IMR-90 (cell line): ENCODE results near the gene POLD4. TPM values are rescaled to one million over a fixed set of nuclear protein-coding genes. Genes with fewer than 3 reads are reported as not detected.

Experiments used
- ATAC-seq: fragments of 200-7000 bp; cut with Tn5 transposase; 2 replicates; pipeline ENCODE4 v1.9.1; 2020; ENCODE audit warnings: low read depth, mild to moderate bottlenecking, moderate library complexity
- BruUV-seq: library from RNA; stranded (reverse); fragments of 400-500 nt; replicated peaks from 2 replicates; lab custom pipeline; 2021; lab: Mats Ljungman, UMichigan
- CTCF ChIA-PET: fragments of 300-600 bp; formaldehyde crosslinking; extraction: SDS; loops from one replicate; lab custom pipeline; 2021; ENCODE audit warnings: antibody characterized with exemption; lab: Yijun Ruan, JAX
- POLR2A ChIA-PET: fragments of 300-600 bp; sonication (Branson Sonifier 250); formaldehyde crosslinking; loops from one replicate; lab custom pipeline; 2022; ENCODE audit warnings: antibody characterized with exemption; ENCODE audit not compliant: unreplicated experiment; lab: Charles Lee
- DNase-seq: peaks from one replicate; pipeline ENCODE4 v3.0.0; 2013
- H2AFZ ChIP-seq: replicated peaks from 2 replicates; pipeline ENCODE3; 2013; ENCODE audit warnings: low read length, mild to moderate bottlenecking; ENCODE audit not compliant: poor library complexity
- H2AK5ac ChIP-seq: 2 replicates; pipeline ENCODE4 v1.6.1; 2013; ENCODE audit warnings: low read depth, low read length, inconsistent platforms
- H2AK9ac ChIP-seq: replicated peaks from 2 replicates; pipeline ENCODE3; 2013; ENCODE audit warnings: mild to moderate bottlenecking, low read depth, low read length, moderate library complexity; ENCODE audit not compliant: poor library complexity
- H2BK120ac ChIP-seq: 2 replicates; pipeline ENCODE4 v1.6.1; 2013; ENCODE audit warnings: low read depth, low read length, inconsistent platforms
- H2BK15ac ChIP-seq: 3 replicates; pipeline ENCODE4 v1.6.1; 2013; ENCODE audit warnings: low read depth, low read length, inconsistent platforms
- H2BK20ac ChIP-seq: 2 replicates; pipeline ENCODE4 v1.6.1; 2013; ENCODE audit warnings: low read depth, mild to moderate bottlenecking, inconsistent platforms, low read length, moderate library complexity
- H2BK5ac ChIP-seq: 2 replicates; pipeline ENCODE4 v1.6.1; 2013; ENCODE audit warnings: mild to moderate bottlenecking, low read depth, low read length, inconsistent platforms; ENCODE audit not compliant: poor library complexity, severe bottlenecking
- H3K14ac ChIP-seq: replicated peaks from 2 replicates; pipeline ENCODE4 v1.6.1; 2013; ENCODE audit warnings: low read depth, low read length, inconsistent platforms
- H3K18ac ChIP-seq: 2 replicates; pipeline ENCODE4 v1.6.1; 2013; ENCODE audit warnings: low read depth, low read length, control low read depth
- H3K23ac ChIP-seq: 2 replicates; pipeline ENCODE4 v1.6.1; 2013; ENCODE audit warnings: low read depth, low read length, inconsistent platforms
- H3K27ac ChIP-seq: 2 replicates; pipeline ENCODE4 v1.5.1; 2013; ENCODE audit warnings: mild to moderate bottlenecking, control low read depth, low read length; ENCODE audit not compliant: insufficient read depth
- H3K27me3 ChIP-seq: 2 replicates; pipeline ENCODE4 v1.6.1; 2013; ENCODE audit warnings: low read length; ENCODE audit not compliant: control insufficient read depth, insufficient read depth
- H3K36me3 ChIP-seq: 2 replicates; pipeline ENCODE4 v1.6.1; 2013; ENCODE audit warnings: low read length, mixed read lengths; ENCODE audit not compliant: control insufficient read depth, insufficient read depth
- H3K4ac ChIP-seq: 2 replicates; pipeline ENCODE4 v1.6.1; 2013; ENCODE audit warnings: low read depth, low read length, inconsistent platforms
- H3K4me1 ChIP-seq: 2 replicates; pipeline ENCODE4 v1.6.1; 2013; ENCODE audit warnings: low read length, mixed read lengths; ENCODE audit not compliant: control insufficient read depth, insufficient read depth
- H3K4me2 ChIP-seq: 2 replicates; pipeline ENCODE4 v1.6.1; 2013; ENCODE audit warnings: low read depth, mild to moderate bottlenecking, control low read depth, low read length, moderate library complexity
- H3K4me3 ChIP-seq: 2 replicates; pipeline ENCODE4 v1.5.1; 2013; ENCODE audit warnings: low read depth, mild to moderate bottlenecking, control low read depth, low read length, moderate library complexity; ENCODE audit not compliant: insufficient read depth
- H3K56ac ChIP-seq: 2 replicates; pipeline ENCODE4 v1.6.1; 2013; ENCODE audit warnings: low read length, inconsistent platforms; ENCODE audit not compliant: insufficient read depth; ENCODE audit errors: extremely low read depth
- H3K79me1 ChIP-seq, 2 experiments: 2 replicates each; pipeline ENCODE4 v1.6.1; 2013; ENCODE audit warnings: low read length in 2 of 2, inconsistent platforms in 1 of 2, low read depth in 1 of 2
- H3K9ac ChIP-seq: 2 replicates; pipeline ENCODE4 v1.6.1; 2013; ENCODE audit warnings: low read depth, low read length, control low read depth
- H3K9me1 ChIP-seq: 2 replicates; pipeline ENCODE4 v1.6.1; 2013; ENCODE audit warnings: low read length, inconsistent platforms; ENCODE audit not compliant: insufficient read depth
- H3K9me3 ChIP-seq: 2 replicates; pipeline ENCODE4 v1.6.1; 2013; ENCODE audit warnings: low read length; ENCODE audit not compliant: control insufficient read depth, insufficient read depth
- H4K20me1 ChIP-seq: 2 replicates; pipeline ENCODE4 v1.6.1; 2013; ENCODE audit warnings: low read length, inconsistent platforms; ENCODE audit not compliant: insufficient read depth
- H4K5ac ChIP-seq: 2 replicates; pipeline ENCODE4 v1.6.1; 2013; ENCODE audit warnings: mild to moderate bottlenecking, low read depth, low read length, control low read depth
- H4K8ac ChIP-seq, 2 experiments: 2 replicates each; pipeline ENCODE4 v1.6.1; 2013; ENCODE audit warnings: low read depth in 2 of 2, low read length in 2 of 2, control low read depth in 1 of 2, inconsistent platforms in 1 of 2
- H4K91ac ChIP-seq: 2 replicates; pipeline ENCODE4 v1.6.1; 2013; ENCODE audit warnings: low read depth, low read length, inconsistent platforms; ENCODE audit not compliant: insufficient read depth
- BHLHE40 ChIP-seq: fragments of 150-350 bp; IDR thresholded peaks from 2 replicates; pipeline ENCODE4 v1.6.1; 2016; ENCODE audit warnings: mild to moderate bottlenecking, low read depth, low read length
- CEBPB ChIP-seq: IDR thresholded peaks from 2 replicates; pipeline ENCODE4 v1.6.1; 2012; ENCODE audit warnings: low read depth, low read length, improper control_type of control experiment
- CHD1 ChIP-seq: IDR thresholded peaks from 2 replicates; pipeline ENCODE4 v1.6.1; 2012; ENCODE audit warnings: low read depth, low read length, improper control_type of control experiment
- FOS ChIP-seq: fragments of 150-350 bp; IDR thresholded peaks from 2 replicates; pipeline ENCODE4 v1.6.1; 2016; ENCODE audit warnings: low read depth, low read length
- MAZ ChIP-seq: IDR thresholded peaks from 2 replicates; pipeline ENCODE4 v1.6.1; 2012; ENCODE audit warnings: low read depth, mild to moderate bottlenecking, low read length, improper control_type of control experiment, moderate library complexity, borderline replicate concordance
- MXI1 ChIP-seq: IDR thresholded peaks from 2 replicates; pipeline ENCODE4 v1.6.1; 2012; ENCODE audit warnings: low read depth, mild to moderate bottlenecking, low read length, moderate library complexity, borderline replicate concordance
- POLR2A ChIP-seq: IDR thresholded peaks from 2 replicates; pipeline ENCODE4 v1.6.1; 2012; ENCODE audit warnings: mild to moderate bottlenecking, low read depth, low read length
- RAD21 ChIP-seq: IDR thresholded peaks from 2 replicates; pipeline ENCODE4 v1.6.1; 2012; ENCODE audit warnings: low read length, improper control_type of control experiment
- RCOR1 ChIP-seq: IDR thresholded peaks from 2 replicates; pipeline ENCODE4 v1.6.1; 2012; ENCODE audit warnings: mild to moderate bottlenecking, low read length, improper control_type of control experiment; ENCODE audit not compliant: insufficient replicate concordance
- SMC3 ChIP-seq: fragments of 150-350 bp; IDR thresholded peaks from 2 replicates; pipeline ENCODE4 v1.6.1; 2016; ENCODE audit warnings: low read depth, mild to moderate bottlenecking, antibody characterized with exemption, low read length, moderate library complexity
- WGBS, 2 experiments: methylation state at CpG; one replicate each; pipeline versions ENCODE4 v1.1.5 to v1.1.7; 2013; ENCODE audit warnings: missing lambda C conversion rate in 2 of 2; ENCODE audit not compliant: insufficient read length in 1 of 2; ENCODE audit errors: extremely low coverage in 2 of 2; 5-methylcytosine and 5-hydroxymethylcytosine counted together
- dilution Hi-C: fragments of 300-500 bp; cut with HindIII; formaldehyde crosslinking; loops from one replicate; pipeline ENCODE4 v1.14.3; 2018; ENCODE audit warnings: low sequenced_read_pairs; ENCODE audit not compliant: unreplicated experiment
- in situ Hi-C: fragments of 300-500 bp; cut with MboI; formaldehyde crosslinking; loops from 3 replicates; pipeline ENCODE4 v1.14.3; 2019; ENCODE audit warnings: low sequenced_read_pairs, inconsistent platforms, mixed read lengths
- intact Hi-C: fragments of 100-400 bp; cut with micrococcal nuclease; formaldehyde crosslinking; loops from 2 replicates; pipeline ENCODE4 v1.10.0; 2022
- polyA plus RNA-seq, 3 experiments: library from polyadenylated mRNA; depleted of rRNA; stranded (reverse); fragments of >200 nt; gene quantifications; 2 replicates each; pipeline ENCODE4 v1.2.3, GENCODE V29; 2012; ENCODE audit warnings: low replicate concordance in 1 of 3
- total RNA-seq: library from RNA; depleted of rRNA; stranded (reverse); fragments of >200 nt; gene quantifications from 2 replicates; pipeline ENCODE4 v1.2.3, GENCODE V29; 2012
- TF ChIP-seq, protein P1 (sequence below): fragments of 150-350 bp; IDR thresholded peaks from 2 replicates; pipeline ENCODE4 v1.6.1; 2016; ENCODE audit warnings: low read depth, mild to moderate bottlenecking, low read length, moderate library complexity, borderline replicate concordance
- TF ChIP-seq, protein P2 (sequence below): fragments of 150-350 bp; IDR thresholded peaks from 2 replicates; pipeline ENCODE4 v1.6.1; 2017; ENCODE audit warnings: mild to moderate bottlenecking, antibody characterized with exemption, low read length, low read depth
- TF ChIP-seq, protein P3 (sequence below): conservative IDR thresholded peaks from 2 replicates; pipeline ENCODE4 v1.5.1; 2012; ENCODE audit warnings: mild to moderate bottlenecking, low read depth, low read length, improper control_type of control experiment

Gene POLD4
- total and polyA plus RNA-seq, 2 of the 4 experiments (the other 2 are of a cell fraction): 46.4 to 133 TPM

DNA sequence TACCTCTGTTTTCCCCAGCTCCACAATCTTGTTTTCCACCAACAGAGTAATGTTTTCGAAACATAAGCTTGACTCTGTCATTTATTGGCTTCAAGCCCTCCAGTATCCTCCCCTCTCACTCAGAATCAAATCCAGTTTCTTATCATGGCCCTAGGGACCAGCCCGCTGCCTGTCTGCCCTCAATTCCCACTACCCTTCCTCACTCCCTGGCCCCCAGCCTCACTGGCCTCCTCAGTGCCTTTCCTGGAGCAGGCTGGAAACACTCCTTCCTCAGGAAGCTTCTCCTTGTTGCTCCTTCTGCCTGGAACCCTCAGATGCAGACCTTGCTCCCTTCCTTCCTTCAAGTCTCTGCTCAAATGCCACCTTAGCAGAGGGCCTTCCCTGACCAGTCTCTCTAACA is 3.9 kb downstream of the POLD4 start:
- intact Hi-C loops (no loop called here), in situ Hi-C loops (no loop called here), dilution Hi-C loops (no loop called here)
- ChIA-PET CTCF (interaction anchor here (0.6 to 10.1 kb wide), 2 partner anchors 24 to 30 kb away, joined by 3 to 128 read pairs; partner anchors contain the start of gene CLCF1), POLR2A (interaction anchor here (0.5 to 0.8 kb wide), 5 partner anchors 11 to 345 kb away, joined by 4 to 20 read pairs (median 7); partner anchors contain the start of gene CLCF1)
- no peak overlapping the region for H3K9ac ChIP-seq
- H3K36me3 ChIP-seq: peaks cover 3% of the 10 kb centered on the region; the same call in 1 of the 2 replicates
- H4K5ac ChIP-seq: no peak overlapping the region
- no peak overlapping the region for H2BK120ac ChIP-seq
- peaks cover 6% of the 10 kb centered on the region for H4K20me1 ChIP-seq
- H3K27me3 ChIP-seq: no peaks in the 10 kb centered on the region
- no peak overlapping the region for H3K4me3 ChIP-seq
- H2BK20ac ChIP-seq: no peak overlapping the region
- H2BK15ac ChIP-seq: no peak overlapping the region
- no peak overlapping the region for H2AFZ ChIP-seq
- 0 out of 2 replicates have a peak overlapping the region, but pooled peaks have one; percentile 17 for H2AK5ac ChIP-seq
- H3K23ac ChIP-seq: no peak overlapping the region
- H4K8ac ChIP-seq: no peak overlapping the region
- peaks cover 6% of the 10 kb centered on the region for H3K9me1 ChIP-seq
- H3K9me3 ChIP-seq: no peaks in the 10 kb centered on the region
- H3K4me2 ChIP-seq: no peak overlapping the region
- no peak overlapping the region for H2BK5ac ChIP-seq
- no peak overlapping the region for H3K27ac ChIP-seq
- TF ChIP-seq CEBPB (no peak), RAD21 (no peak), POLR2A (no peak), BHLHE40 (no peak), SMC3 (no peak), MAZ (no peak), RCOR1 (no peak), FOS (no peak), CHD1 (no peak), MXI1 (no peak)
- TF ChIP-seq, protein P1, sequence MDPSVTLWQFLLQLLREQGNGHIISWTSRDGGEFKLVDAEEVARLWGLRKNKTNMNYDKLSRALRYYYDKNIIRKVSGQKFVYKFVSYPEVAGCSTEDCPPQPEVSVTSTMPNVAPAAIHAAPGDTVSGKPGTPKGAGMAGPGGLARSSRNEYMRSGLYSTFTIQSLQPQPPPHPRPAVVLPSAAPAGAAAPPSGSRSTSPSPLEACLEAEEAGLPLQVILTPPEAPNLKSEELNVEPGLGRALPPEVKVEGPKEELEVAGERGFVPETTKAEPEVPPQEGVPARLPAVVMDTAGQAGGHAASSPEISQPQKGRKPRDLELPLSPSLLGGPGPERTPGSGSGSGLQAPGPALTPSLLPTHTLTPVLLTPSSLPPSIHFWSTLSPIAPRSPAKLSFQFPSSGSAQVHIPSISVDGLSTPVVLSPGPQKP: no peak
- TF ChIP-seq, protein P2, sequence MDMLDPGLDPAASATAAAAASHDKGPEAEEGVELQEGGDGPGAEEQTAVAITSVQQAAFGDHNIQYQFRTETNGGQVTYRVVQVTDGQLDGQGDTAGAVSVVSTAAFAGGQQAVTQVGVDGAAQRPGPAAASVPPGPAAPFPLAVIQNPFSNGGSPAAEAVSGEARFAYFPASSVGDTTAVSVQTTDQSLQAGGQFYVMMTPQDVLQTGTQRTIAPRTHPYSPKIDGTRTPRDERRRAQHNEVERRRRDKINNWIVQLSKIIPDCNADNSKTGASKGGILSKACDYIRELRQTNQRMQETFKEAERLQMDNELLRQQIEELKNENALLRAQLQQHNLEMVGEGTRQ: no peak
- TF ChIP-seq, protein P3, sequence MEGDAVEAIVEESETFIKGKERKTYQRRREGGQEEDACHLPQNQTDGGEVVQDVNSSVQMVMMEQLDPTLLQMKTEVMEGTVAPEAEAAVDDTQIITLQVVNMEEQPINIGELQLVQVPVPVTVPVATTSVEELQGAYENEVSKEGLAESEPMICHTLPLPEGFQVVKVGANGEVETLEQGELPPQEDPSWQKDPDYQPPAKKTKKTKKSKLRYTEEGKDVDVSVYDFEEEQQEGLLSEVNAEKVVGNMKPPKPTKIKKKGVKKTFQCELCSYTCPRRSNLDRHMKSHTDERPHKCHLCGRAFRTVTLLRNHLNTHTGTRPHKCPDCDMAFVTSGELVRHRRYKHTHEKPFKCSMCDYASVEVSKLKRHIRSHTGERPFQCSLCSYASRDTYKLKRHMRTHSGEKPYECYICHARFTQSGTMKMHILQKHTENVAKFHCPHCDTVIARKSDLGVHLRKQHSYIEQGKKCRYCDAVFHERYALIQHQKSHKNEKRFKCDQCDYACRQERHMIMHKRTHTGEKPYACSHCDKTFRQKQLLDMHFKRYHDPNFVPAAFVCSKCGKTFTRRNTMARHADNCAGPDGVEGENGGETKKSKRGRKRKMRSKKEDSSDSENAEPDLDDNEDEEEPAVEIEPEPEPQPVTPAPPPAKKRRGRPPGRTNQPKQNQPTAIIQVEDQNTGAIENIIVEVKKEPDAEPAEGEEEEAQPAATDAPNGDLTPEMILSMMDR: no peak
- peaks cover 14% of the 10 kb centered on the region for H3K4me1 ChIP-seq
- no peak overlapping the region for H2AK9ac ChIP-seq
- BruUV-seq: no TSS peak
- no peak overlapping the region for H3K56ac ChIP-seq
- DNase-seq (no peak), ATAC-seq (no peak)
- no peak overlapping the region for H3K4ac ChIP-seq
- WGBS, 2 experiments: 100% methylated on average over 1 of the region's 2 CpGs; no CpG with 5 or more reads in 1 of the 2 experiments
- no peak overlapping the region for H3K18ac ChIP-seq
- H4K91ac ChIP-seq: no peak overlapping the region
- H3K79me1 ChIP-seq: peaks cover 0 to 21% of the 10 kb centered on the region in 2 experiments; a peak in 2 of 4 replicates
- H3K14ac ChIP-seq: no peak overlapping the region
